Body of pancreas (tissue), 4 donors: Measurements from ENCODE around the gene VASP. TPM values are rescaled to one million over a fixed set of nuclear protein-coding genes. Genes with fewer than 3 reads are reported as not detected.

Source experiments
- ATAC-seq: fragments of 150-250 bp; one replicate; pipeline ENCODE4 v1.9.1; 2016
- DNase-seq, 4 donors: peaks; one replicate each; pipeline ENCODE4 v3.0.0-alpha.2; 2019
- H3K27ac ChIP-seq, 4 donors: fragments of 200-600 bp; sonication (generic); 1 replicate in 3 of 4; 2 replicates in 1 of 4; pipeline versions ENCODE4 v1.5.1 to v1.6.1; 2016 to 2019; ENCODE audit warnings: mild to moderate bottlenecking in 1 of 4, mixed read lengths in 1 of 4, moderate library complexity in 1 of 4
- H3K27me3 ChIP-seq, 2 donors: fragments of 200-600 bp; sonication (generic); one replicate each; pipeline ENCODE4 v1.6.0; 2016; ENCODE audit warnings: mild to moderate bottlenecking in 1 of 2
- H3K36me3 ChIP-seq, 2 donors: fragments of 200-600 bp; sonication (generic); replicated peaks in 1 of 2; 2 replicates each; pipeline ENCODE4 v1.5.1; 2016; ENCODE audit warnings: low read depth in 2 of 2; ENCODE audit not compliant: insufficient read depth in 1 of 2
- H3K4me1 ChIP-seq: fragments of 200-600 bp; sonication (generic); one replicate; pipeline ENCODE4 v1.6.0; 2016
- H3K4me3 ChIP-seq, 2 donors: fragments of 200-600 bp; sonication (generic); 1 replicate in 1 of 2; 2 replicates in 1 of 2; pipeline ENCODE4 v1.5.1; 2016 to 2019
- H3K9me3 ChIP-seq, 3 donors: fragments of 200-600 bp; sonication (generic); 1 replicate in 2 of 3; 2 replicates in 1 of 3; pipeline ENCODE4 v1.5.1; 2016
- CTCF ChIP-seq, 7 experiments: fragments of 450-650 bp in 4 of 7; fragments of 200-600 bp in 3 of 7; sonication (generic) in 3 of 7; IDR thresholded peaks; one replicate each; pipeline ENCODE4 v1.5.1; 2016 to 2019; ENCODE audit warnings: antibody characterized with exemption in 7 of 7
- POLR2A ChIP-seq, 3 donors: fragments of 450-650 bp; IDR thresholded peaks; one replicate each; pipeline ENCODE4 v1.6.1; 2016; ENCODE audit warnings: antibody characterized with exemption in 3 of 3, mild to moderate bottlenecking in 2 of 3
- WGBS, 2 donors: methylation state at CpG; one replicate each; pipeline ENCODE4 v1.1.5; 2017; 5-methylcytosine and 5-hydroxymethylcytosine counted together
- intact Hi-C: fragments of 100-400 bp; cut with DNase I; formaldehyde crosslinking; loops from one replicate; pipeline ENCODE4 v1.15.1; 2023
- total RNA-seq, 2 donors: library from RNA; depleted of rRNA; stranded (reverse); fragments of >200 nt; gene quantifications; one replicate each; pipeline ENCODE4 v1.1.0, GENCODE V29; 2016

The VASP gene
- total RNA-seq, 2 donors from 2014 or later, result 27.0 to 29.7 TPM

DNA sequence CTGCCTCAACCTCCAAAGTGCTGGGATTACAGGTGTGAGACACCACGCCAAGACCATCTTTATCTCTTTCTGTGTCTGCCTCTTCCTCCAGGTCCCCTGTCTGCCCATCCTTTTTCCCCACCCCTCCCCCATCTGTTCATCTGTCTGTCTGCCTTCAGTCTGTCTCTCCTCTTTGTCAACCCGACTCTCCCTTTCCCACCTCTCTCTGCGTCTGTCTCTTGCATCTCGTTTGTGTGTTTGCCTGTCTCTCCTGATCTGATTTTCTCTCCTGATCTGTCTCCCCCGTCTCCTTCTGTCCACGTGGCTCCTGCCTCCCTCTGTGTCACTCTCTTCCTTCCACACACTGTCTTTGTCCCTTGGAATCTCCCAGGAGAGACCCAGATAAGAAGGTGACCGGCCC lies 10.0 kb downstream of the VASP start:
- H3K4me1 ChIP-seq, result peaks cover 26% of the 10 kb centered on the region
- H3K27ac ChIP-seq, result no peak overlapping the region
- H3K36me3 ChIP-seq, result peaks cover 0 to 4% of the 10 kb centered on the region in 2 donors
- no peak overlapping the region for H3K4me3 ChIP-seq
- TF ChIP-seq CTCF (IDR thresholded peaks at IDR 0.05) (no peak), POLR2A (IDR thresholded peaks at IDR 0.05) (no peak)
- H3K9me3 ChIP-seq, result no peaks in the 10 kb centered on the region
- H3K27me3 ChIP-seq, result no peaks in the 10 kb centered on the region
- WGBS, 2 donors, result 64 to 70% methylated on average over 7 of the region's 7 CpGs
- intact Hi-C loops, result loop anchor here (10.0 kb wide), 1 partner anchor 58 kb away; no protein-coding TSS in a partner anchor
- ATAC-seq, result no peak
- DNase-seq, result no peak

GRCh38 chr19:45517641-45518468 lies 10.6 kb downstream of the VASP start:
- no peak overlapping the region for H3K27ac ChIP-seq
- DNase-seq, result no peak

GRCh38 chr19:45518469-45518826 lies 11.2 kb downstream of the VASP start:
- no peak overlapping the region for H3K27ac ChIP-seq
- H3K9me3 ChIP-seq, result no peaks in the 10 kb centered on the region
- DNase-seq, result no peak
- 63 to 71% methylated on average over 7 of the region's 7 CpGs for WGBS, 2 donors
- H3K27me3 ChIP-seq, result no peaks in the 10 kb centered on the region
- H3K36me3 ChIP-seq, result peaks cover 0 to 4% of the 10 kb centered on the region in 2 donors
- no peak for TF ChIP-seq POLR2A (IDR thresholded peaks at IDR 0.05)
- no peak for TF ChIP-seq CTCF (IDR thresholded peaks at IDR 0.05)
- intact Hi-C loops, result loop anchor here (10.0 kb wide), 1 partner anchor 56 kb away; no protein-coding TSS in a partner anchor
- H3K4me1 ChIP-seq, result peaks cover 24% of the 10 kb centered on the region
- no peak overlapping the region for H3K4me3 ChIP-seq
- ATAC-seq, result no peak

More at GRCh38 chr19:45517641-45518468, 10.6 kb downstream of the VASP start:
- TF ChIP-seq POLR2A (IDR thresholded peaks at IDR 0.05) (no peak), CTCF (IDR thresholded peaks at IDR 0.05) (no peak)
- WGBS, 2 donors, result 82 to 87% methylated on average over 27 to 44 of the region's 50 CpGs
- H3K4me1 ChIP-seq, result peaks cover 26% of the 10 kb centered on the region
- intact Hi-C loops, result loop anchor here (10.0 kb wide), 1 partner anchor 57 kb away; no protein-coding TSS in a partner anchor
- ATAC-seq, result no peak
- no peak overlapping the region for H3K4me3 ChIP-seq
- H3K9me3 ChIP-seq, result no peaks in the 10 kb centered on the region
- H3K36me3 ChIP-seq, result peaks cover 0 to 4% of the 10 kb centered on the region in 2 donors
- no peaks in the 10 kb centered on the region for H3K27me3 ChIP-seq

DNA sequence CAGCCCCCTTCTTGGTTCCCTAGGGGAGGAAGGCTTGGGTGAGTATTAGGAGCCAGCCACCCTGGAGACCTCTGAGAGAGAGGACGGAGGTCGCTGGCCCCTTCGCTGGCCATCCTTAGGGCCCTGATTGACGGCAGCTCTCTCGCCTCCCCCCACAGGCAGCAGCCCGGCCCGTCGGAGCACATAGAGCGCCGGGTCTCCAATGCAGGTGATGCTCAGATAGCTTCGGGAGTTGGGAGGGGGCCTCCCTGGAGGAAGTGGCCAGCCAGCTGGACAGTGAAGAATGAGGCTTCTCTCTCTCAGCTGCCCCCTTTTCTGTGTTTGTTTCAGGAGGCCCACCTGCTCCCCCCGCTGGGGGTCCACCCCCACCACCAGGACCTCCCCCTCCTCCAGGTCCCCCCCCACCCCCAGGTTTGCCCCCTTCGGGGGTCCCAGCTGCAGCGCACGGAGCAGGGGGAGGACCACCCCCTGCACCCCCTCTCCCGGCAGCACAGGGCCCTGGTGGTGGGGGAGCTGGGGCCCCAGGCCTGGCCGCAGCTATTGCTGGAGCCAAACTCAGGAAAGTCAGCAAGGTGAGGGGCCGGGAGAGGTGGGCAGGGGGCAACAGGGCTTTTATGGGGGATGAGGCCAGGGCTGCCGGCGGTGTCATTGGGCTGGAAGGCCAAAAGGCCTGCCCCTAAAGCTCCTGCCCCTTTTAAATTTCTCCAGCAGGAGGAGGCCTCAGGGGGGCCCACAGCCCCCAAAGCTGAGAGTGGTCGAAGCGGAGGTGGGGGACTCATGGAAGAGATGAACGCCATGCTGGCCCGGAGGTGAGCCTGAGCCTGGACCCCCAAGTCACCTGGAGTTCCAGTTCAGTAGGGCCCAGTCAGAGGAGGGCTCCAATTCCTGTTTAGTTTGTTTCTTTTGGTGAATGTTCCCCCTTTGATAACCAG lies 15.0 kb downstream of the VASP start:
- H3K9me3 ChIP-seq, result no peaks in the 10 kb centered on the region
- H3K4me1 ChIP-seq, result peaks cover 25% of the 10 kb centered on the region
- no peak for TF ChIP-seq POLR2A (IDR thresholded peaks at IDR 0.05)
- TF ChIP-seq CTCF (IDR thresholded peaks at IDR 0.05), result no peak
- H3K4me3 ChIP-seq, result no peak overlapping the region
- DNase-seq (no peak), ATAC-seq (no peak)
- H3K27ac ChIP-seq, result no peak overlapping the region
- intact Hi-C loops, result loop anchor here (10.0 kb wide), 1 partner anchor 123 kb away; no protein-coding TSS in a partner anchor
- H3K27me3 ChIP-seq, result no peaks in the 10 kb centered on the region
- peaks cover 0 to 4% of the 10 kb centered on the region in 2 donors for H3K36me3 ChIP-seq
- 73 to 87% methylated on average over 7 to 17 of the region's 24 CpGs for WGBS, 2 donors
